Erythroblast (primary cell): Measurements from ENCODE around the gene UNC13B.

ENCODE experiments used
- GATA1 ChIP-seq: IDR thresholded peaks from 2 replicates; pipeline ENCODE4 v1.6.1; 2011; ENCODE audit warnings: low read depth, mild to moderate bottlenecking, control low read depth, low read length, moderate library complexity
- POLR2A ChIP-seq: IDR thresholded peaks from 2 replicates; pipeline ENCODE4 v1.6.1; 2011; ENCODE audit warnings: mild to moderate bottlenecking, low read length

GRCh38 chr9:35303567-35303966, 141.8 kb downstream of the UNC13B start:
- TF ChIP-seq POLR2A, result no peak
- no peak for TF ChIP-seq GATA1
